HG03025 (cell line): Measurements from ENCODE around the gene SPATA25.
A peak's percentile ranks its signal among the peaks of the same experiment; 100 is the strongest.
"Not testable (repeated sequence)": the region's sequence is repeated elsewhere in the genome, so short reads cannot be mapped to it uniquely, and the experiment has no call there.

ENCODE experiments used
- ATAC-seq: cut with Tn5 transposase; IDR thresholded peaks from one replicate; pipeline ENCODE4 v1.9.1; 2021; ENCODE audit warnings: mild to moderate bottlenecking, moderate library complexity; ENCODE audit not compliant: unreplicated experiment, low FRiP score

Gene SPATA25

GRCh38 chr20:45887346-45887715 lies at the start of gene SPATA25:
TSS of gene SPATA25 (minus strand) at chr20:45887622. CDS start at chr20:45887590, 32 bp downstream.
- ATAC-seq = no peak

- ATAC-seq = peak; percentile 14
Measured at GRCh38 chr20:45935416-45936046, 48.1 kb upstream of the SPATA25 start.

- ATAC-seq = peak; percentile 62
Measured at GRCh38 chr20:45934586-45935415, 47.4 kb upstream of the SPATA25 start, which contains the start of gene PCIF1. TSS of gene PCIF1 (plus strand) at chr20:45934683. CDS start at chr20:45939000, 4,317 bp downstream.

GRCh38 chr20:45934046-45934585 lies 46.7 kb upstream of the SPATA25 start:
- ATAC-seq = peak; percentile 17

GRCh38 chr20:45933266-45934045 lies 46.0 kb upstream of the SPATA25 start:
- no peak for ATAC-seq

- ATAC-seq = not testable (repeated sequence)
Measured at GRCh38 chr20:45931680-45932079, 44.3 kb upstream of the SPATA25 start.

GRCh38 chr20:45927071-45927878 lies 39.9 kb upstream of the SPATA25 start:
- no peak for ATAC-seq

GRCh38 chr20:45926731-45927070 lies 39.3 kb upstream of the SPATA25 start:
- no peak for ATAC-seq

- no peak for ATAC-seq
Measured at GRCh38 chr20:45925821-45926506, 38.5 kb upstream of the SPATA25 start.

- no peak for ATAC-seq
Measured at GRCh38 chr20:45924391-45925261, 37.2 kb upstream of the SPATA25 start.

GRCh38 chr20:45921337-45922189 lies 34.1 kb upstream of the SPATA25 start:
- no peak for ATAC-seq

GRCh38 chr20:45920462-45921336 lies 33.3 kb upstream of the SPATA25 start:
- ATAC-seq = no peak

GRCh38 chr20:45919542-45920399 lies 32.3 kb upstream of the SPATA25 start:
- no peak for ATAC-seq

GRCh38 chr20:45918779-45919537 lies 31.5 kb upstream of the SPATA25 start:
- no peak for ATAC-seq

- ATAC-seq = no peak
Measured at GRCh38 chr20:45918182-45918737, 30.8 kb upstream of the SPATA25 start.
